Erythroblast (primary cell): ENCODE results near the gene KIAA1549.

Source experiments
- DNase-seq, 2 experiments: peaks; one replicate each; lab custom pipeline; 2025; lab: John Stamatoyannopoulos, UW
- GATA1 ChIP-seq: IDR thresholded peaks from 2 replicates; pipeline ENCODE4 v1.6.1; 2011; ENCODE audit warnings: low read depth, mild to moderate bottlenecking, control low read depth, low read length, moderate library complexity
- POLR2A ChIP-seq: IDR thresholded peaks from 2 replicates; pipeline ENCODE4 v1.6.1; 2011; ENCODE audit warnings: mild to moderate bottlenecking, low read length

Gene KIAA1549

DNA sequence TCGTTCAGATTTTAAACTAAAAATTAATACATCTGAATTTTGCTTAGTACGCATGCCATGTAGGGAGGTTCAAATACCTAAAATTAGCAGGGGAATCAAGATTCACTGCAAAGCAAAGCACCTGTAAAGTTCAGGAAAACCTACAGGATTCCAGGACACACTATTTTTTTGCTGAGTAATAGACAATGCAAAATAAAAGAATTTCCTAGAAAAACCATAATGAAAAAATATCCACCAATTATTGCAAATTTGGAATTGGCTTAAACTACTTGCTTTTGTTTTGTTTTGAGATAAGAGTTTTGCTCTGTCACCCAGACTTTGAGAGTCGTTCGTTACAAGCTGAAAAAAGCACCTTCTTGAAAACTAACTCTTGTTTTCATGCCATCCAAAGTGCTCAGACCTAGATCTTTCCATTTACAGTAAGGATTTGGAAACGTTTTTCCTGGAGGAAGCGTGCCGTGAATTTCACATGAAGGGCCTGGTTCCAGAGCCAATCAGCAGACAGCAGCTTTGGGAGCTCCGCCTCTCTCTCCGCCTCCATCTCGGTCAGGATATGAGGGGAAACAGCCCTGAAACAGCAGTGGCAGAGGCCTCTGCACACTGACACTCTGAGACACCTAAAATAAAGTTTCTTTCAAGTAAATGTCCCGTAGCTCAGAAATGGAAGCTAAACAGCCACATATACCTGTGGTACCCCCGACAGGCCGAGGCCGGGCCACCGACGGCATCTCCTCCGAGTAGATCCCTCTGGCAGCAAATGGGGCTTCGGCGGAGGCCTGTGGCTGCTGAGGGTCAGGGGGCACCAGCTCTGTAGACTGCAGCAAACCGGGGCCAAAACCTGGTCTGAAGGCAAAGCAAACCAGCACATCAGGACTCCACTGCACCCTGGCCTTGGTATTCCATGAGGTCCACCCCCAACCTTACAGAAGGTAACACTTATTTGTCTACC, 137.3 kb downstream of the KIAA1549 start:
- TF ChIP-seq GATA1 (no peak), POLR2A (no peak)
- DNase-seq = no peak

- DNase-seq = no peak
- TF ChIP-seq GATA1 = no peak
- TF ChIP-seq POLR2A = no peak
Observed at GRCh38 chr7:138842111-138842510, 139.1 kb downstream of the KIAA1549 start.

DNA sequence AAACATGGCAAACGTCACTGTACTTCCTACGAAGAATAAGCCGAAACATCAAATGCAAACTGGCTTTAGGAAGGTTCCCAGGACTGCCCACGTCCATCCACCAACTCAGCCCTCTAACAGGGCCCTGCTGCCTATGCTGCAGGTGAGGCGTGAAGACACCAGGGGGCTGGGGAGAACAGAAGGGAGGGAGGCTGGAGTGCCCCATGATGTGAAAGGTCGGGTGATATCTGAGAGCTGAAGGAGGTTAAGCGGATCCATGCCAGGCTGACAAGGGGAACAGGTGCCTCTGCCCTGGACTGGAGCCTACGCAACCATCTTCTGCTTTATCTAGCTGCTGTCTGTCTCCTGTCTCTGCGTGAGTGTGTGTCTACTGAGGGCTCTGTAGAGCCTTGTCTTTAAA, 143.0 kb downstream of the KIAA1549 start:
- TF ChIP-seq GATA1 = no peak
- TF ChIP-seq POLR2A = no peak
- no peak for DNase-seq

DNA sequence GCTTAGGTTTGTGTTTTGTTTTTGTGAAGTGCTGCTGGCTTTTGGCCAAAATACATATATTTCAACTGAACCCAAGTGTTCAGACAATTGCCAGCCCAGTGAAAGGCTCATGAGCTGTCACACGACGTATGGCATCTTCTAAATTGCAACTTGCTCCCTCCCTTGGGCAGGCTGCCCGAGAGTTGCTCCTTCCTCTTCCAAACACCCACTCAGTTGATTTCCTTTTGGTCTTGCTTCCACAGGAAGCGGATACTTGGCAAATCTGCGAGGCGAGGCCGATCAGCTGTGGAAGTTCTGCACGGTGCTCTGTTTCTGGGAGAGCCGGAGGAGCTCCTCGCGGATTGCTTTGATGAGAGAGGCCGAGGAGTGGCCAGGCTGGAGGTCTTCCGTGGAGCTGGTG, 143.6 kb downstream of the KIAA1549 start:
- DNase-seq = no peak

GRCh38 chr7:138835087-138835486, 146.1 kb downstream of the KIAA1549 start:
- DNase-seq = no peak
- TF ChIP-seq GATA1 = no peak

More for the DNA sequence above, 143.6 kb downstream of the KIAA1549 start:
- TF ChIP-seq POLR2A (no peak), GATA1 (no peak)

DNA sequence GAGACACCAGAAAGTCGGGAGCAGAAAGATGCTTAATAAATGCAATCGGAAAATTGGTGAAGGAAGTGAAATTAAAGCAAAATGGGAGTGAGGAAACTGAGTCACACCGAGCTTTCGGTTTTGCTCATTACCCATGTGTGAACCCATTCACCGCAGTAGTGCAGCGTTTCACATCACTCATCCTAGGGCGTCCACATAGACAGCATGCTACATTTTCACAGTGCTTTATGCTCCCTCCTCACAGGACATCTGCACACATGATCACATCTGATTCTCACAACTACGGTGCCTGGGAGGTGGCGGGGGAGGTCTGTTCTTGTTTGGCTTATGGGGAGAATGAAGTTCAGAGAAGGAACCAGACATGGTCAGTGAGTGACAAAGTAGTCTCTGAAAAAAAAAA, 146.6 kb downstream of the KIAA1549 start:
- no peak for DNase-seq
- TF ChIP-seq GATA1 (no peak), POLR2A (no peak)

DNA sequence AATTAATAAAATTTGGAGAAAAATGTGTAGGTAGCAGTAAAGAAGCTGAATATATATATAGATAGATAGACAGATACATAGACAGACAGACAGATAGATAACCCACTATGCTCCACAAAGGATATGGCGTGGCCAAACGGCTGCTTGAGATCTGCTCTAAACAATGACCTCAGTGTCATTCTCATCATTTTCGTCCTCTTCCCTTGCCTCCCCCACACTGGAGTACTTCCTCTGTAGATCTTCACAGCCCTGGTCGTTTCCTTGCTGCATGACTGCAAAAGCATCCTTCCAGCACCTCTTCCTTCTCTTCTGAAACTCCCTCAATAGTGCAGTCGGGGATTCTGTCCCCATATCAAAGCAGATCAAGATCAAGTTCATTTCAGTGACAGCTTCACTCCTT, 147.6 kb downstream of the KIAA1549 start:
- TF ChIP-seq POLR2A (no peak), GATA1 (no peak)
- DNase-seq = no peak

DNA sequence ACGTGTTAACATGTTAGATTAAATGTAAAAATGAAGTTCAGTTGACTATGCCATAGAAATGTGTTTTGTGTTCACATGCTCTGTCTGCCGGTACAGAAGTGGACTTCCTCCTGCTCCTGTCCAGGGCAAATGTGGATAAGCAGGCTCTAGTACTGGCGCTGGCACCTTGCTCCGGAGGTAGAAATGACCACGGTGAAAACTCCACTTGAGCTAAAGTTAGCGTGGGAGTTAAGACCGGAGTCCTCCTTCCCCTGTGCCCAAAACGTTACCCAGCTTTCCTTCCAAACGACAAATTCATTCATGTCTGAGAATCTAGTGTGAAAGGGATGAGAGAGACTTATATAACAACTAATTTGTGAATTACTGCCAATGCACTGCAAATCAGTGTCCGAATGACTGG, 148.2 kb downstream of the KIAA1549 start:
- TF ChIP-seq GATA1 = no peak
- DNase-seq = no peak

- no peak for DNase-seq
- TF ChIP-seq GATA1 (no peak), POLR2A (no peak)
Observed at GRCh38 chr7:138829335-138829734, 151.9 kb downstream of the KIAA1549 start.

DNA sequence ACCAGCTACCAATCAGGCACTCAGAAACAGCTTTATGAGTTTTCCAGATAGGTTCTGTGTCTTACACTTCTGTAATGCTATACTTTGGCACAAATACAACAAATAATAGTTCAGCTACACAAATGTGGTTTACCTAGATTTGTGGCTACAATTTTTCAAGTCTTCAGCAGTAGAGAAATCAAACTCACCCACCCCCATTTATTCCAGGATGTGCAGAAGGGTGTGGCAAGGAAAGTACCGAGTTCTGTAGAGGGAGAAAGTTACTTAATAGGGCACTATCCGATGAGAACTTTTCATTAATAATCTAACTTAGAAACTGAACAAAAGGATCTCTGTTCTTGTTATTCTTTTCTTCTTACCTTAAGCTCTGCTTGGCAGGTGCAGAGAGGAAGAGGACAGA, 152.9 kb downstream of the KIAA1549 start:
- no peak for TF ChIP-seq GATA1
- TF ChIP-seq POLR2A = no peak
- DNase-seq = no peak

DNA sequence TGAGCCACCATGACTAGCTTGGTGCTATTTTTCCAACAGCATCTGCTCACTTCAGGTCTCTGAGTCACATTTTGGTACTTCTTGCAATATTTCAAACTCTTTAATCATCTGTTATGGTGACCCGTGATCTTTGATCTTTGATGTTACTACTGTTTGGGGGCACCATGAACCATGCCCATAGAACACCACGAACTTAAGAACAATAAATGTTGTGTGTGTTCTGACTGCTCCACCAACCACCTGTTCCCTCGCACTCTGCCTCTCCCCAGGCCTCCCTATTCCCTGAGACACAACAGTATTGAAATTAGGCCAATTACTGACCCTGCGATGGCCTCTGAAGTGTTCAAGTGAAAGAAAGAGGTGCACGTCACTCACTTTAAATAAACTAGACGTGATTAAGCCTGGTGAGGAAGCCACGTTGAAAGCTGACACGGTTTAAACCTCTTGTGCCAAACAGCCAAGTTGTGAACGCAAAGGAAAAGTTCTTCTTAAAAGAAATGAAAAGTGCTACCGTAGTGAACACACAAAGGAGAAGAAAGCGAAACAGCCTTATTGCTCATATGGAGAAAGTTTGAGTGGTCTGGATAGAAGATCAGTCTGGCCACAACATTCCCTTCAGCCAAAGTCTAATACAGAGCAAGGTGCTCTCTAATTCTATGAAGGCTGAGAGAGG, 156.0 kb downstream of the KIAA1549 start:
- TF ChIP-seq POLR2A (no peak), GATA1 (no peak)
- DNase-seq = no peak

- no peak for DNase-seq
- TF ChIP-seq POLR2A (no peak), GATA1 (no peak)
Observed at GRCh38 chr7:138822867-138823535, 158.2 kb downstream of the KIAA1549 start.

- TF ChIP-seq GATA1 (no peak), POLR2A (no peak)
- DNase-seq = no peak
Observed at GRCh38 chr7:138821912-138822311, 159.3 kb downstream of the KIAA1549 start.

DNA sequence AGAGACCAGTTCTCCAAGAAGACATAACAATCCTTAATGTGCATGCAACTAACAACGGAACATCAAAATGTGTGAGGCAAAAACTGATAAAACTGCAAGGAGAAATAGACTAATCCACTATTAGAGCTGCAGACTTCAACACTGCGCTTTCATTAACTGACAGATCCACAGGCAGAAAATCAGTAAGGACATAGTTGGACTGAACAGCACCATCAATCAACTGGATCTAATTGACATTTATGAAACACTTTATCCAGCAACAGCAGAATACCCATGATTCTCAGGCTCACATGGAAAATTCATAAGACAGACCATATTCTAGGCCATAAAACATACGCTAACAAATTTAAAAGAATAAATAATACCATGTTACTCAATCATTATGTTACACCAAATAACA, 161.6 kb downstream of the KIAA1549 start:
- TF ChIP-seq GATA1 (no peak), POLR2A (no peak)
- no peak for DNase-seq
